GM12878 (cell line): ENCODE results near the gene RFPL1. TPM values are rescaled to one million over a fixed set of nuclear protein-coding genes. Genes with fewer than 3 reads are reported as not detected.
"Not testable (repeated sequence)": the region's sequence is repeated elsewhere in the genome, so short reads cannot be mapped to it uniquely, and the experiment has no call there.

Source experiments
- ATAC-seq: fragments of 200-7000 bp; cut with Tn5 transposase; 3 replicates; pipeline ENCODE4 v1.9.1; 2020; ENCODE audit warnings: mild to moderate bottlenecking, moderate library complexity
- BruUV-seq: library from RNA; stranded (reverse); fragments of 400-500 nt; replicated peaks from 2 replicates; lab custom pipeline; 2021; lab: Mats Ljungman, UMichigan
- CTCF ChIA-PET: fragments of 300-600 bp; sonication (Branson Sonifier 250); formaldehyde crosslinking; extraction: SDS; loops from one replicate; lab custom pipeline; 2021; ENCODE audit warnings: inconsistent platforms; lab: Yijun Ruan, JAX
- POLR2A ChIA-PET: fragments of 350-600 bp; formaldehyde crosslinking; extraction: SDS; loops from one replicate; lab custom pipeline; 2021; ENCODE audit warnings: inconsistent platforms; lab: Charles Lee
- RAD21 ChIA-PET: fragments of 300-600 bp; sonication (Branson Sonifier 250); formaldehyde crosslinking; loops from one replicate; lab custom pipeline; 2023; ENCODE audit warnings: antibody characterized with exemption; ENCODE audit not compliant: unreplicated experiment; lab: Charles Lee
- SMC1A ChIA-PET: fragments of 300-600 bp; sonication (Branson Sonifier 250); formaldehyde crosslinking; loops from one replicate; lab custom pipeline; 2023; ENCODE audit not compliant: unreplicated experiment, uncharacterized antibody; lab: Charles Lee
- DNase-seq: peaks from one replicate; pipeline ENCODE4 v3.0.0-alpha.2; 2011; ENCODE audit warnings: low read depth, low spot score
- FAIRE-seq: peaks from 3 replicates; lab custom pipeline; 2011; peaks lifted over from hg19 to GRCh38; lab: Jason Lieb, UNC
- H2AFZ ChIP-seq: 2 replicates; pipeline ENCODE4 v1.6.0; 2011; ENCODE audit warnings: low read depth, low read length, control low read depth; ENCODE audit not compliant: control insufficient read depth
- H3K27ac ChIP-seq: 2 replicates; pipeline ENCODE4 v1.5.1; 2011; ENCODE audit warnings: control low read depth; ENCODE audit not compliant: control insufficient read depth, insufficient read depth
- H3K27me3 ChIP-seq, 2 experiments: replicated peaks in 1 of 2; 2 replicates each; pipeline versions ENCODE4 v1.6.0 to v1.6.1; 2011; ENCODE audit warnings: low read length in 1 of 2; ENCODE audit not compliant: control insufficient read depth in 2 of 2, insufficient read depth in 2 of 2
- H3K36me3 ChIP-seq, 2 experiments: 2 replicates each; pipeline ENCODE4 v1.5.1; 2011; ENCODE audit warnings: low read length in 1 of 2; ENCODE audit not compliant: control insufficient read depth in 2 of 2, insufficient read depth in 2 of 2
- H3K4me1 ChIP-seq: 2 replicates; pipeline ENCODE4 v1.6.1; 2011; ENCODE audit warnings: mild to moderate bottlenecking, low read length, moderate library complexity, mixed read lengths; ENCODE audit not compliant: control insufficient read depth, insufficient read depth
- H3K4me2 ChIP-seq: 2 replicates; pipeline ENCODE4 v1.6.0; 2011; ENCODE audit warnings: control low read depth; ENCODE audit not compliant: control insufficient read depth, insufficient read depth
- H3K4me3 ChIP-seq: fragments of 200-600 bp; sonication (generic); 2 replicates; pipeline ENCODE4 v1.5.1; 2016
- H3K79me2 ChIP-seq: 2 replicates; pipeline ENCODE4 v1.6.0; 2011; ENCODE audit warnings: low read length; ENCODE audit not compliant: control insufficient read depth, insufficient read depth
- H3K9ac ChIP-seq: 2 replicates; pipeline ENCODE4 v1.8.0; 2011; ENCODE audit warnings: low read length, control low read depth, mixed read lengths; ENCODE audit not compliant: control insufficient read depth, insufficient read depth
- H3K9me3 ChIP-seq: replicated peaks from 3 replicates; pipeline ENCODE4 v1.5.1; 2011; ENCODE audit warnings: mild to moderate bottlenecking, low read length; ENCODE audit not compliant: control insufficient read depth, insufficient read depth
- H4K20me1 ChIP-seq: 2 replicates; pipeline ENCODE4 v1.6.0; 2011; ENCODE audit not compliant: control insufficient read depth, insufficient read depth
- BHLHE40 ChIP-seq, 2 experiments: fragments of 450-650 bp in 1 of 2; IDR thresholded peaks; 2 replicates each; pipeline ENCODE4 v1.6.1; 2011 to 2017; ENCODE audit warnings: low read depth in 2 of 2, borderline replicate concordance in 1 of 2, improper control_type of control experiment in 1 of 2, low read length in 1 of 2, mild to moderate bottlenecking in 1 of 2
- CEBPZ ChIP-seq: fragments of 150-350 bp; IDR thresholded peaks from 2 replicates; pipeline ENCODE4 v1.6.1; 2016; ENCODE audit warnings: low read depth, low read length
- ETV6 ChIP-seq, 2 experiments: fragments of 450-650 bp in 1 of 2; IDR thresholded peaks in 1 of 2; conservative IDR thresholded peaks in 1 of 2; 2 replicates each; pipeline ENCODE4 v1.6.1; 2014; ENCODE audit warnings: antibody characterized with exemption in 1 of 2, borderline replicate concordance in 1 of 2, low read depth in 1 of 2, mild to moderate bottlenecking in 1 of 2, moderate library complexity in 1 of 2
- MEF2B ChIP-seq: fragments of 450-650 bp; IDR thresholded peaks from 2 replicates; pipeline ENCODE4 v1.6.1; 2018; ENCODE audit warnings: mild to moderate bottlenecking, moderate library complexity; ENCODE audit not compliant: partially characterized antibody, poor library complexity, severe bottlenecking
- SIN3A ChIP-seq: IDR thresholded peaks from 2 replicates; pipeline ENCODE4 v1.6.1; 2012; ENCODE audit warnings: low read depth, low read length, improper control_type of control experiment
- SRF ChIP-seq, 2 experiments: IDR thresholded peaks; 2 replicates each; pipeline ENCODE4 v1.6.1; 2011; ENCODE audit warnings: low read depth in 2 of 2, low read length in 2 of 2, mild to moderate bottlenecking in 1 of 2, moderate library complexity in 1 of 2
- WRNIP1 ChIP-seq: IDR thresholded peaks from 2 replicates; pipeline ENCODE4 v1.6.1; 2011; ENCODE audit warnings: low read depth, low read length, improper control_type of control experiment, borderline replicate concordance
- ZBTB4 ChIP-seq: fragments of 450-650 bp; formaldehyde crosslinking; IDR thresholded peaks from 2 replicates; pipeline ENCODE4 v1.4.0; 2022; ENCODE audit warnings: mild to moderate bottlenecking, moderate library complexity
- ZNF24 ChIP-seq: fragments of 450-650 bp; IDR thresholded peaks from 2 replicates; pipeline ENCODE4 v1.6.1; 2017; ENCODE audit warnings: antibody characterized with exemption, mild to moderate bottlenecking
- WGBS: methylation state at CpG from one replicate; pipeline ENCODE4 v1.1.6; 2016; ENCODE audit warnings: low lambda C conversion rate; ENCODE audit not compliant: insufficient replicate concordance, insufficient coverage; ENCODE audit errors: missing lambda C conversion rate; 5-methylcytosine and 5-hydroxymethylcytosine counted together
- in situ Hi-C: fragments of 300-500 bp; cut with MboI; formaldehyde crosslinking; loops from 9 replicates; pipeline ENCODE4 v1.14.3; 2018; ENCODE audit warnings: mixed read lengths
- intact Hi-C: fragments of 100-400 bp; cut with micrococcal nuclease; formaldehyde crosslinking; loops from one replicate; pipeline ENCODE4 v1.14.2; 2022; ENCODE audit not compliant: unreplicated experiment
- polyA plus RNA-seq, 11 experiments: library from polyadenylated mRNA; depleted of rRNA in 4 of 11; unstranded in 6 of 11; stranded (reverse) in 5 of 11; fragments of >200 nt; fragmentation: Nextera tagmentation in 4 of 11; fragmentation: Illumina TruSeq in 1 of 11; extraction: Ambion mirVana in 4 of 11; extraction: Trizol in 1 of 11; gene quantifications; 1 replicate in 1 of 11; 2 replicates in 10 of 11; pipeline versions ENCODE4 v1.2.1 to v1.2.3, GENCODE V29; 2011 to 2016; ENCODE audit warnings: inconsistent platforms in 2 of 11, missing spikeins in 2 of 11, low read depth in 1 of 11
- total RNA-seq, 4 experiments: library from RNA; depleted of rRNA in 3 of 4; stranded (reverse); fragments of >200 nt in 3 of 4; fragmentation: Illumina TruSeq in 1 of 4; extraction: Trizol in 1 of 4; gene quantifications; 2 replicates each; pipeline versions ENCODE4 v1.2.1 to v1.2.3, GENCODE V29; 2013 to 2021

Gene RFPL1
- total and polyA plus RNA-seq, 10 of the 15 experiments (the other 5 are each of a cell fraction or from before 2014, with no cell fraction given), result 0.13 TPM; not detected in 9

GRCh38 chr22:29489127-29489780, 50.9 kb downstream of the RFPL1 start:
- SMC1A ChIA-PET, RAD21 ChIA-PET, H3K27ac ChIP-seq, intact Hi-C loops, in situ Hi-C loops, H3K4me1 ChIP-seq, H3K27me3 ChIP-seq, CTCF ChIA-PET, H3K36me3 ChIP-seq, H3K4me2 ChIP-seq, H3K9me3 ChIP-seq, H2AFZ ChIP-seq, BruUV-seq, H3K4me3 ChIP-seq, DNase-seq, FAIRE-seq, ATAC-seq, POLR2A ChIA-PET, H4K20me1 ChIP-seq, H3K79me2 ChIP-seq, H3K9ac ChIP-seq: not testable (repeated sequence)
- peak; percentile 32 for TF ChIP-seq MEF2B
- WGBS, result 2% methylated on average over 8 of the region's 8 CpGs

GRCh38 chr22:29491012-29491411, 52.6 kb downstream of the RFPL1 start:
- Histone ChIP-seq H3K9me3 (no peaks in the 10 kb centered on the region; the same call in 1 of the 3 replicates), H4K20me1 (no peaks in the 10 kb centered on the region), H3K79me2 (no peaks in the 10 kb centered on the region), H3K4me2 (no peak overlapping the region), H3K4me3 (no peak overlapping the region), H2AFZ (no peak overlapping the region), H3K4me1 (no peaks in the 10 kb centered on the region), H3K27ac (no peak overlapping the region), H3K36me3 (no peaks in the 10 kb centered on the region), H3K9ac (no peak overlapping the region), H3K27me3 (no peaks in the 10 kb centered on the region)
- in situ Hi-C loops, result no loop called here
- ATAC-seq, result no peak
- DNase-seq, result no peak
- ChIA-PET SMC1A (no interaction called here), POLR2A (no interaction called here), CTCF (no interaction called here), RAD21 (no interaction called here)
- no TSS peak for BruUV-seq
- 66% methylated on average over 6 of the region's 6 CpGs for WGBS
- no peak for FAIRE-seq
- intact Hi-C loops, result no loop called here
- TF ChIP-seq SRF (IDR thresholded peaks at IDR 0.05; ENCODE audit: low read depth in 2 of 2, low read length in 2 of 2), result no peak
- TF ChIP-seq ZNF24, result no peak
- TF ChIP-seq ZBTB4 (CRISPR knock-in tag), result no peak
- no peak for TF ChIP-seq ETV6 (conservative IDR thresholded peaks at IDR 0.05 in 1 of 2, IDR thresholded peaks at IDR 0.05 in 1 of 2; ENCODE audit: borderline replicate concordance in 1 of 2, low read depth in 1 of 2)
- TF ChIP-seq WRNIP1, result no peak
- no peak for TF ChIP-seq BHLHE40 (IDR thresholded peaks at IDR 0.05; ENCODE audit: borderline replicate concordance in 1 of 2, low read depth in 2 of 2, low read length in 1 of 2)
- no peak for TF ChIP-seq SIN3A
- no peak for TF ChIP-seq CEBPZ
